KOPT-K1 (cell line): ENCODE measurements around the gene MST1R.
A peak's percentile ranks its signal among the peaks of the same experiment; 100 is the strongest.
"Not testable (repeated sequence)": the region's sequence is repeated elsewhere in the genome, so short reads cannot be mapped to it uniquely, and the experiment has no call there.

Source experiments
- H3K27ac ChIP-seq: fragments of 200-600 bp; sonication (generic); 2 replicates; pipeline ENCODE4 v1.5.1; 2016; ENCODE audit warnings: antibody characterized with exemption, mild to moderate bottlenecking, low read depth, low read length; ENCODE audit not compliant: poor library complexity, severe bottlenecking
- H3K36me3 ChIP-seq: fragments of 200-600 bp; sonication (generic); 2 replicates; pipeline ENCODE4 v1.5.1; 2017; ENCODE audit warnings: antibody characterized with exemption, mild to moderate bottlenecking, low read length, moderate library complexity; ENCODE audit not compliant: insufficient read depth
- H3K9me3 ChIP-seq: fragments of 200-600 bp; sonication (generic); 2 replicates; pipeline ENCODE4 v1.5.1; 2017; ENCODE audit warnings: antibody characterized with exemption, low read length, mild to moderate bottlenecking; ENCODE audit not compliant: insufficient read depth, poor library complexity, severe bottlenecking

MST1R gene

GRCh38 chr3:49925485-49925884 is 21.8 kb upstream of the MST1R start:
- Histone ChIP-seq H3K36me3 (no peaks in the 10 kb centered on the region; the same call in 1 of the 2 replicates), H3K9me3 (no peaks in the 10 kb centered on the region), H3K27ac (no peak overlapping the region)

- Histone ChIP-seq H3K36me3 (no peaks in the 10 kb centered on the region; the same call in 1 of the 2 replicates), H3K9me3 (no peaks in the 10 kb centered on the region), H3K27ac (no peak overlapping the region)
These were observed 21.0 kb upstream of the MST1R start for GRCh38 chr3:49924683-49925082.

GRCh38 chr3:49917806-49918590 is 14.3 kb upstream of the MST1R start:
- H3K9me3 ChIP-seq, H3K27ac ChIP-seq, H3K36me3 ChIP-seq: not testable (repeated sequence)

GRCh38 chr3:49916686-49917085 is 13.0 kb upstream of the MST1R start:
- H3K27ac ChIP-seq: no peak overlapping the region
- H3K36me3 ChIP-seq: peaks cover 10% of the 10 kb centered on the region; the same call in 1 of the 2 replicates
- no peaks in the 10 kb centered on the region for H3K9me3 ChIP-seq

- peaks cover 27% of the 10 kb centered on the region; the same call in 1 of the 2 replicates for H3K36me3 ChIP-seq
- H3K27ac ChIP-seq: no peak overlapping the region
- H3K9me3 ChIP-seq: no peaks in the 10 kb centered on the region
These were observed 11.2 kb upstream of the MST1R start for GRCh38 chr3:49914906-49915305.

- H3K9me3 ChIP-seq: no peaks in the 10 kb centered on the region
- peaks cover 40% of the 10 kb centered on the region; the same call in 1 of the 2 replicates for H3K36me3 ChIP-seq
- H3K27ac ChIP-seq: no peak overlapping the region
These were observed 9.2 kb upstream of the MST1R start for GRCh38 chr3:49912881-49913281.

GRCh38 chr3:49911611-49912010 is 7.9 kb upstream of the MST1R start:
- no peak overlapping the region for H3K27ac ChIP-seq
- H3K36me3 ChIP-seq: peaks cover 40% of the 10 kb centered on the region; the same call in 1 of the 2 replicates
- no peaks in the 10 kb centered on the region for H3K9me3 ChIP-seq

GRCh38 chr3:49911124-49911420 is 7.4 kb upstream of the MST1R start:
- H3K27ac ChIP-seq: no peak overlapping the region
- peaks cover 40% of the 10 kb centered on the region; the same call in 1 of the 2 replicates for H3K36me3 ChIP-seq
- H3K9me3 ChIP-seq: no peaks in the 10 kb centered on the region

- Histone ChIP-seq H3K9me3 (no peaks in the 10 kb centered on the region), H3K36me3 (peaks cover 40% of the 10 kb centered on the region; the same call in 1 of the 2 replicates), H3K27ac (no peak overlapping the region)
These were observed 6.9 kb upstream of the MST1R start for GRCh38 chr3:49910409-49911123.

- Histone ChIP-seq H3K9me3 (no peaks in the 10 kb centered on the region), H3K27ac (no peak overlapping the region), H3K36me3 (peaks cover 40% of the 10 kb centered on the region; the same call in 1 of the 2 replicates)
These were observed 4.9 kb upstream of the MST1R start for GRCh38 chr3:49908373-49909199.

- Histone ChIP-seq H3K36me3 (peaks cover 26% of the 10 kb centered on the region; the same call in 1 of the 2 replicates), H3K27ac (no peak overlapping the region), H3K9me3 (no peaks in the 10 kb centered on the region)
These were observed 2.5 kb upstream of the MST1R start for GRCh38 chr3:49906073-49906743.

GRCh38 chr3:49904448-49904847 is 775 bp upstream of the MST1R start:
- H3K36me3 ChIP-seq, H3K9me3 ChIP-seq: not testable (repeated sequence)
- H3K27ac ChIP-seq: peak overlapping the region; percentile 87

- Histone ChIP-seq H3K27ac (peak overlapping the region; percentile 29), H3K36me3 (no peaks in the 10 kb centered on the region; the same call in 1 of the 2 replicates), H3K9me3 (no peaks in the 10 kb centered on the region)
These were observed 945 bp downstream of the MST1R start for GRCh38 chr3:49902511-49903345.
